Transverse colon (tissue), 4 donors: ENCODE measurements around the gene SEMA3F. TPM values are rescaled to one million over a fixed set of nuclear protein-coding genes. Genes with fewer than 3 reads are reported as not detected.

Source experiments
- DNase-seq: peaks from one replicate; pipeline ENCODE4 v3.0.0-alpha.2; 2019
- H3K27ac ChIP-seq, 4 donors: fragments of 200-600 bp; sonication (generic); 2 replicates each; pipeline ENCODE4 v1.5.1; 2016 to 2018; ENCODE audit warnings: inconsistent platforms in 4 of 4
- H3K27me3 ChIP-seq: fragments of 200-600 bp; sonication (generic); 2 replicates; pipeline ENCODE4 v1.5.1; 2017; ENCODE audit warnings: inconsistent platforms
- H3K36me3 ChIP-seq, 4 donors: fragments of 200-600 bp; sonication (generic); 2 replicates each; pipeline ENCODE4 v1.5.1; 2017 to 2019; ENCODE audit warnings: inconsistent platforms in 4 of 4
- H3K4me1 ChIP-seq, 4 donors: fragments of 200-600 bp; sonication (generic); 2 replicates each; pipeline ENCODE4 v1.5.1; 2017 to 2020; ENCODE audit warnings: inconsistent platforms in 4 of 4
- H3K4me3 ChIP-seq, 4 donors: fragments of 200-600 bp; sonication (generic); 1 replicate in 1 of 4; 2 replicates in 3 of 4; pipeline versions ENCODE4 v1.5.1 to v1.6.1; 2017 to 2019; ENCODE audit warnings: inconsistent platforms in 4 of 4
- H3K9me3 ChIP-seq, 2 donors: fragments of 200-600 bp; sonication (generic); 2 replicates each; pipeline ENCODE4 v1.5.1; 2017 to 2019; ENCODE audit warnings: inconsistent platforms in 2 of 2
- EP300 ChIP-seq: sonication (generic); formaldehyde crosslinking; IDR thresholded peaks from one replicate; pipeline ENCODE4 v1.6.1; 2017; ENCODE audit warnings: antibody characterized with exemption, low read depth
- POLR2A ChIP-seq: fragments of 450-650 bp; IDR thresholded peaks from one replicate; pipeline ENCODE4 v1.6.1; 2016; ENCODE audit warnings: antibody characterized with exemption, mild to moderate bottlenecking, moderate library complexity
- POLR2AphosphoS5 ChIP-seq, 3 donors: sonication (generic); formaldehyde crosslinking; IDR thresholded peaks; one replicate each; pipeline ENCODE4 v1.6.1; 2016; ENCODE audit warnings: antibody characterized with exemption in 3 of 3
- WGBS, 2 donors: methylation state at CpG; one replicate each; pipeline ENCODE4 v1.1.5; 2018; ENCODE audit warnings: low coverage in 1 of 2; 5-methylcytosine and 5-hydroxymethylcytosine counted together
- in situ Hi-C, 4 donors: fragments of 200-750 bp; cut with MboI; loops; one replicate each; pipeline versions ENCODE4 v1.15.0 to v1.15.1; 2017; ENCODE audit warnings: low sequenced_read_pairs in 3 of 4, low pct_ligation_motif_present in 1 of 4, low pct_unique_long_range_greater_than_20kb in 1 of 4
- intact Hi-C: fragments of 100-400 bp; cut with DNase I; formaldehyde crosslinking; loops from one replicate; pipeline ENCODE4 v1.15.1; 2023; ENCODE audit warnings: low total_unique reads
- total RNA-seq, 4 donors: library from RNA; depleted of rRNA; stranded (reverse); fragments of >200 nt; gene quantifications; one replicate each; pipeline ENCODE4 v1.1.0, GENCODE V29; 2016
- TF ChIP-seq, protein P1 (sequence below), 5 experiments: fragments of 200-600 bp in 3 of 5; fragments of 450-650 bp in 2 of 5; sonication (generic) in 3 of 5; IDR thresholded peaks; 1 replicate in 2 of 5; 2 replicates in 3 of 5; pipeline ENCODE4 v1.5.1; 2016 to 2017; ENCODE audit warnings: antibody characterized with exemption in 5 of 5, inconsistent platforms in 3 of 5, mild to moderate bottlenecking in 2 of 5, moderate library complexity in 1 of 5

The SEMA3F gene
- total RNA-seq, 4 donors from 2014 or later = 1.9 to 30.6 (median 3.8) TPM

DNA sequence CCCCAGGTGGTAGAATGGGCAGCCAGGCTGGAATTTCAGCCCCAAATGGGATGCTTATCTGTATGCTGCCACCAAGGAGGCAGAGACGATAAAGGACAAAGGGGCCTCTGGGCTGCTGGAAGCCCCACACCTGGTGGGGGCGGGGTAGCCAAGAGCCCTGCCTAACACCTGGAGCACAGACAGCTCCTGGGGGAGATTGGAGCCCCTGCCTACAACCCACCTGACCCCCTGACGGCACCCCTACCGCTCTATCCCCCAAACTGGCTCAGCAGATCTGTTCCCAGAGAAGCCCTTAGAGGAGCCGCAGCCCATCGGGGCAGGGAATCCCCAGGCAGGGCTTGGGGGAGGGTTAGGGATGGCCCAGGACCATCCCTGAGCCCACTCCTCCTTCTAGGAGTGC, 15.8 kb upstream of the SEMA3F start:
- WGBS, 2 donors = 59% methylated on average over 6 of the region's 6 CpGs; no CpG with 5 or more reads in 1 of the 2 donors
- TF ChIP-seq POLR2AphosphoS5 (IDR thresholded peaks at IDR 0.05) (no peak), EP300 (no peak)

DNA sequence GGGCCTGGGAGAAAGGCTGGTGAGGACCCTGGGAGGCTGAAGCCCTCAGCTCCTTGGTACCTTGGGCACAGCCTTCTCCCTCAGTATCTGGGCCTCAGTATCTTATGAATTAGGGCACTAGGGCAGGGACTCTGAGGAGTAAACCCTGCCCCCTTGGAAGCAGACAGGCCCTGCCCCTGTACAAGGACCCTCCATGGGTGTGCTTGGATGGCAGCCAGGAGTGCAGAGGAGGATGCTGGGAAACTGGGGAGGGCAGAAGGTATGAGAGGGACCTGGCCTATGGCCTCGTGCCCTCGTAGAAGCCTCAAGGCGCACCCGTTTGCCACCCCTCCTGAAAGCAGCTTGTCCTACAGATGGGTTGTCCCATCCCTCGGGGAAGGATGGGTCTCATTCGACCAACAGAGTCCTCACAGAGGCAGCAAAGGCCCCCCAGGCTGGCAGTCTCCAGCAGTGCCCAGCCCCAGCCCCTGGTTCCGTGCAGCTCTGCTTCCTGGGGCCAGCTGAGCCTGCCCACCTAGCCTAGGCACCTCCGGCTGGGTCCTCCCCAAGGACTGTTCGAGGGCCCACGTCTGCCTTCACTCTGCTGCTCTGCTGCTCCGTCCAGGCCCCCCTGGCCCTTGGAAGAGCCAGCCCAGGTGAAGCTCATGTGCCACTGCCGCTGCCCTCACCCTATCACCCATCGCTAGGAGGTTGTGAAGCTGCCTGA, 15.3 kb upstream of the SEMA3F start:
- H3K9me3 ChIP-seq = no peaks in the 10 kb centered on the region
- intact Hi-C loops = no loop called here
- H3K27ac ChIP-seq = no peak overlapping the region
- H3K4me1 ChIP-seq = peaks cover 0 to 7% (median 3%) of the 10 kb centered on the region in 4 donors
- H3K4me3 ChIP-seq = no peak overlapping the region
- in situ Hi-C loops = no loop called here
- no peak for DNase-seq
- 60 to 83% methylated on average over 1 to 13 of the region's 13 CpGs for WGBS, 2 donors
- H3K36me3 ChIP-seq = no peaks in the 10 kb centered on the region
- TF ChIP-seq POLR2AphosphoS5 (IDR thresholded peaks at IDR 0.05) (no peak), EP300 (no peak), POLR2A (no peak)
- TF ChIP-seq, protein P1, sequence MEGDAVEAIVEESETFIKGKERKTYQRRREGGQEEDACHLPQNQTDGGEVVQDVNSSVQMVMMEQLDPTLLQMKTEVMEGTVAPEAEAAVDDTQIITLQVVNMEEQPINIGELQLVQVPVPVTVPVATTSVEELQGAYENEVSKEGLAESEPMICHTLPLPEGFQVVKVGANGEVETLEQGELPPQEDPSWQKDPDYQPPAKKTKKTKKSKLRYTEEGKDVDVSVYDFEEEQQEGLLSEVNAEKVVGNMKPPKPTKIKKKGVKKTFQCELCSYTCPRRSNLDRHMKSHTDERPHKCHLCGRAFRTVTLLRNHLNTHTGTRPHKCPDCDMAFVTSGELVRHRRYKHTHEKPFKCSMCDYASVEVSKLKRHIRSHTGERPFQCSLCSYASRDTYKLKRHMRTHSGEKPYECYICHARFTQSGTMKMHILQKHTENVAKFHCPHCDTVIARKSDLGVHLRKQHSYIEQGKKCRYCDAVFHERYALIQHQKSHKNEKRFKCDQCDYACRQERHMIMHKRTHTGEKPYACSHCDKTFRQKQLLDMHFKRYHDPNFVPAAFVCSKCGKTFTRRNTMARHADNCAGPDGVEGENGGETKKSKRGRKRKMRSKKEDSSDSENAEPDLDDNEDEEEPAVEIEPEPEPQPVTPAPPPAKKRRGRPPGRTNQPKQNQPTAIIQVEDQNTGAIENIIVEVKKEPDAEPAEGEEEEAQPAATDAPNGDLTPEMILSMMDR (IDR thresholded peaks at IDR 0.05) = no peak
- H3K27me3 ChIP-seq = no peaks in the 10 kb centered on the region

More for the DNA sequence above, 15.8 kb upstream of the SEMA3F start:
- Histone ChIP-seq H3K4me3 (no peak overlapping the region), H3K27ac (no peak overlapping the region), H3K9me3 (no peaks in the 10 kb centered on the region), H3K36me3 (no peaks in the 10 kb centered on the region), H3K27me3 (no peaks in the 10 kb centered on the region), H3K4me1 (peaks cover 0 to 7% (median 3%) of the 10 kb centered on the region in 4 donors)
- in situ Hi-C loops (no loop called here), intact Hi-C loops (no loop called here)
- DNase-seq = no peak

DNA sequence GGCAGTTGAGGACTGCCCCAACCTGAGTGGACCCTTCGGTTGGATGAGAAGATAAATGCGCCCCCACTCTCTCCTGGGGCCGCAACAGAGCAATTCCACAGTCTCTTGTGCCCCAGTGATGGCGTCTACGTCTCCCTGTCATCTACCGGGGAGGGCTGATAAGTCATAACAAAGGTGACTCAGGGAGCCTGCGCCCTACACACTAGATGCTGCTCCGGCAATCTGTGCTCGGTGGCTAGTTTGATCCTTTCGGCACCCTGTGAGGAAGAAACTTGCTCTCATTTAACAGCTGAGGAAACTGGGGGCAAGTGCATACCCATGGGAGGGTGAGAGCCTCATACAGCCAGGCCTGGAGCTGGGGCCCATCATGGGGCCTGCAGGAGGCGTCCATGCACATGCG, 14.1 kb upstream of the SEMA3F start:
- TF ChIP-seq POLR2A (no peak), EP300 (no peak), POLR2AphosphoS5 (IDR thresholded peaks at IDR 0.05) (no peak)
- TF ChIP-seq, protein P1 (IDR thresholded peaks at IDR 0.05) = no peak
- Histone ChIP-seq H3K27me3 (no peaks in the 10 kb centered on the region), H3K4me3 (no peak overlapping the region), H3K36me3 (no peaks in the 10 kb centered on the region), H3K27ac (no peak overlapping the region), H3K9me3 (no peaks in the 10 kb centered on the region), H3K4me1 (peaks cover 0 to 7% (median 3%) of the 10 kb centered on the region in 4 donors)
- intact Hi-C loops (no loop called here), in situ Hi-C loops (no loop called here)
- no peak for DNase-seq
- WGBS, 2 donors = 97 to 100% methylated on average over 2 to 12 of the region's 12 CpGs

DNA sequence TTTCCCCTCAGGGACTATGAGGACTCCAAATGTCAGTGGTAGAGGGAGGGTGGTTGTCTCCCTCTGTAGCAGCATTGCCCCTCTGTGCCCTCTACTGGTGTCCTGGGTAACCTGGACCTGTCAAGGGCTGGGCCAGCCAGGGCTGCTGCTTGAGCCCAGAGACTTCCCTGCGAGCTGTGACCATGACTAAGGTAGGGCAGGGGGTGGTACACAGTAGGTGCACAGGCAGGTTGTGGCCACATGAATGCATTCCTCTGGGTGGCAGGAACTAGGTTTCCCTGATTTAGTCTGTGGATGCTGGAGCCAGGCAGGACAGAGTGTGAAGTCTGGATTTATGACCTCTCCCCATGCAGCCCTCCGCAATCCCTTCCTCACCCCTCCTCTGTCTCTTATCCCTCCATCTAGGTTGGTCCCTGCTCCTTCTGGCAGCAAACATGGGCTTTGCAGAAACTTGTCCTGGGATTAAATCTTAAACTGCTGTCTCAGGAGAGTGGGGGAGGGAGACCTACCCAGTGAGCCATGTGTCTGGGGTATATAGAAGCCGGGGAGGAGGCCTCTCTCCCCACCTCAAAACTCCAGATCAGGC, 8.7 kb upstream of the SEMA3F start:
- no peak for TF ChIP-seq POLR2A
- TF ChIP-seq, protein P1 (IDR thresholded peaks at IDR 0.05) = no peak
- TF ChIP-seq EP300 = no peak
- TF ChIP-seq POLR2AphosphoS5 (IDR thresholded peaks at IDR 0.05) = no peak
- intact Hi-C loops (no loop called here), in situ Hi-C loops (no loop called here)
- no peaks in the 10 kb centered on the region for H3K9me3 ChIP-seq
- WGBS, 2 donors = 80% methylated on average over 3 of the region's 3 CpGs; no CpG with 5 or more reads in 1 of the 2 donors
- no peak for DNase-seq
- H3K27ac ChIP-seq = no peak overlapping the region
- H3K36me3 ChIP-seq = no peaks in the 10 kb centered on the region
- H3K4me3 ChIP-seq = no peak overlapping the region
- H3K27me3 ChIP-seq = no peaks in the 10 kb centered on the region
- peaks cover 0 to 8% (median 0%) of the 10 kb centered on the region in 4 donors for H3K4me1 ChIP-seq
